Measurements from ENCODE around the gene SLC22A31. TPM values are rescaled to one million over a fixed set of nuclear protein-coding genes. Genes with fewer than 3 reads are reported as not detected.

The SLC22A31 gene
- total RNA-seq, 4 donors from 2014 or later, result not detected

GRCh38 chr16:89201439-89202377, 1.4 kb upstream of the SLC22A31 start:
- no peak for TF ChIP-seq CTCF (IDR thresholded peaks at IDR 0.05)
- ATAC-seq (ENCODE audit: low FRiP score) (peak; percentile 62), DNase-seq (ENCODE audit: low spot score) (no peak)

- ATAC-seq (ENCODE audit: low FRiP score), result peak; percentile 15
- TF ChIP-seq CTCF (IDR thresholded peaks at IDR 0.05), result no peak
- no peak for DNase-seq (ENCODE audit: low spot score)
Measured at GRCh38 chr16:89200850-89201411, 594 bp upstream of the SLC22A31 start.

- ATAC-seq (ENCODE audit: low FRiP score) (no peak), DNase-seq (ENCODE audit: low spot score) (no peak)
- TF ChIP-seq CTCF (IDR thresholded peaks at IDR 0.05), result no peak
Measured at GRCh38 chr16:89199241-89200123, 855 bp downstream of the SLC22A31 start.

- DNase-seq (ENCODE audit: low spot score) (no peak), ATAC-seq (ENCODE audit: low FRiP score) (no peak)
- no peak for TF ChIP-seq CTCF (IDR thresholded peaks at IDR 0.05)
Measured at GRCh38 chr16:89198417-89199240, 1.7 kb downstream of the SLC22A31 start.

GRCh38 chr16:89197633-89198416, 2.5 kb downstream of the SLC22A31 start:
- DNase-seq (ENCODE audit: low spot score), result no peak
- ATAC-seq (ENCODE audit: low FRiP score), result no peak
- no peak for TF ChIP-seq CTCF (IDR thresholded peaks at IDR 0.05)
